HL-60 (cell line): ENCODE data around the gene ZNF213.

Source experiments
- DNase-seq, 2 experiments: peaks; one replicate each; pipeline ENCODE4 v3.0.0-alpha.2; 2010 to 2020; ENCODE audit warnings: low read depth in 1 of 2, low spot score in 1 of 2
- H3K27ac ChIP-seq: fragments of 250-450 bp; sonication (Bioruptor Pico); replicated peaks from 2 replicates; pipeline ENCODE4 v1.5.1; 2020; ENCODE audit warnings: mild to moderate bottlenecking, moderate library complexity
- H3K27me3 ChIP-seq: fragments of 250-450 bp; sonication (Bioruptor Pico); 2 replicates; pipeline ENCODE4 v1.5.1; 2021; ENCODE audit warnings: mild to moderate bottlenecking, moderate library complexity; ENCODE audit not compliant: insufficient read depth, poor library complexity, severe bottlenecking
- H3K4me3 ChIP-seq: replicated peaks from 2 replicates; pipeline ENCODE4 v1.5.1; 2011; ENCODE audit warnings: mild to moderate bottlenecking, control low read depth, low read length; ENCODE audit not compliant: insufficient read depth
- GABPA ChIP-seq: IDR thresholded peaks from 2 replicates; pipeline ENCODE4 v1.6.1; 2012; ENCODE audit warnings: low read depth
- POLR2AphosphoS5 ChIP-seq: IDR thresholded peaks from 2 replicates; pipeline ENCODE4 v1.6.1; 2012; ENCODE audit warnings: low read depth
- REST ChIP-seq: IDR thresholded peaks from 2 replicates; pipeline ENCODE4 v1.6.1; 2012; ENCODE audit warnings: low read depth; ENCODE audit not compliant: insufficient replicate concordance
- SPI1 ChIP-seq: IDR thresholded peaks from 2 replicates; pipeline ENCODE4 v1.6.1; 2012; ENCODE audit warnings: low read depth, mild to moderate bottlenecking, borderline replicate concordance
- TF ChIP-seq, protein P1 (sequence below): IDR thresholded peaks from one replicate; pipeline ENCODE4 v1.5.1; 2011; ENCODE audit warnings: low read length, control low read depth, inconsistent platforms; ENCODE audit not compliant: insufficient read depth

Gene ZNF213

DNA sequence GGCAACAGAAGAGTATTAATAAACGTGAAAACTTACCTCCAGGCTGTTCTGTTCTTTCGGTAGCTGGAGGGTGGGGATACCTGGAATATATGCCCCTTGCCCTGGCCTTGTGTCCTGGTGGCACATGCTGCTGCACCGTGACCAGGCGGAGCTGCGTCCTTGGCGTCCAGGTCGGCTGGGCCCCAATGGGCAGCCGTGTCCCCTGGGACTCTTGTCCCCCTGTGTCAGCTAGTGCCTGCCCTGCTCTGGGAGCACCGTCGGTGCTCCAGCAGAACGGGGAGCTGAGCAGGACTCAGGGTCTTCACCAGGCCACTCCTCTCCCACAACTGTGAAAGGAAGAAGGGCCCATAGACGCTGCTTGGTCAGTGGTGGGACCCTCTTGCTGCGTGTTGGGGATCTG lies 7.9 kb downstream of the ZNF213 start:
- no peak for DNase-seq
- H3K4me3 ChIP-seq: no peak overlapping the region
- no peak overlapping the region for H3K27ac ChIP-seq
- TF ChIP-seq, protein P1, sequence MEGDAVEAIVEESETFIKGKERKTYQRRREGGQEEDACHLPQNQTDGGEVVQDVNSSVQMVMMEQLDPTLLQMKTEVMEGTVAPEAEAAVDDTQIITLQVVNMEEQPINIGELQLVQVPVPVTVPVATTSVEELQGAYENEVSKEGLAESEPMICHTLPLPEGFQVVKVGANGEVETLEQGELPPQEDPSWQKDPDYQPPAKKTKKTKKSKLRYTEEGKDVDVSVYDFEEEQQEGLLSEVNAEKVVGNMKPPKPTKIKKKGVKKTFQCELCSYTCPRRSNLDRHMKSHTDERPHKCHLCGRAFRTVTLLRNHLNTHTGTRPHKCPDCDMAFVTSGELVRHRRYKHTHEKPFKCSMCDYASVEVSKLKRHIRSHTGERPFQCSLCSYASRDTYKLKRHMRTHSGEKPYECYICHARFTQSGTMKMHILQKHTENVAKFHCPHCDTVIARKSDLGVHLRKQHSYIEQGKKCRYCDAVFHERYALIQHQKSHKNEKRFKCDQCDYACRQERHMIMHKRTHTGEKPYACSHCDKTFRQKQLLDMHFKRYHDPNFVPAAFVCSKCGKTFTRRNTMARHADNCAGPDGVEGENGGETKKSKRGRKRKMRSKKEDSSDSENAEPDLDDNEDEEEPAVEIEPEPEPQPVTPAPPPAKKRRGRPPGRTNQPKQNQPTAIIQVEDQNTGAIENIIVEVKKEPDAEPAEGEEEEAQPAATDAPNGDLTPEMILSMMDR: no peak
- TF ChIP-seq GABPA (no peak), SPI1 (no peak), REST (no peak), POLR2AphosphoS5 (no peak)
- no peaks in the 10 kb centered on the region for H3K27me3 ChIP-seq

GRCh38 chr16:3143189-3143588 lies 8.4 kb downstream of the ZNF213 start:
- TF ChIP-seq REST (no peak), GABPA (no peak), SPI1 (no peak), POLR2AphosphoS5 (no peak)
- TF ChIP-seq, protein P1: no peak
- H3K4me3 ChIP-seq: no peak overlapping the region
- DNase-seq: no peak
- H3K27me3 ChIP-seq: no peaks in the 10 kb centered on the region
- H3K27ac ChIP-seq: no peak overlapping the region

DNA sequence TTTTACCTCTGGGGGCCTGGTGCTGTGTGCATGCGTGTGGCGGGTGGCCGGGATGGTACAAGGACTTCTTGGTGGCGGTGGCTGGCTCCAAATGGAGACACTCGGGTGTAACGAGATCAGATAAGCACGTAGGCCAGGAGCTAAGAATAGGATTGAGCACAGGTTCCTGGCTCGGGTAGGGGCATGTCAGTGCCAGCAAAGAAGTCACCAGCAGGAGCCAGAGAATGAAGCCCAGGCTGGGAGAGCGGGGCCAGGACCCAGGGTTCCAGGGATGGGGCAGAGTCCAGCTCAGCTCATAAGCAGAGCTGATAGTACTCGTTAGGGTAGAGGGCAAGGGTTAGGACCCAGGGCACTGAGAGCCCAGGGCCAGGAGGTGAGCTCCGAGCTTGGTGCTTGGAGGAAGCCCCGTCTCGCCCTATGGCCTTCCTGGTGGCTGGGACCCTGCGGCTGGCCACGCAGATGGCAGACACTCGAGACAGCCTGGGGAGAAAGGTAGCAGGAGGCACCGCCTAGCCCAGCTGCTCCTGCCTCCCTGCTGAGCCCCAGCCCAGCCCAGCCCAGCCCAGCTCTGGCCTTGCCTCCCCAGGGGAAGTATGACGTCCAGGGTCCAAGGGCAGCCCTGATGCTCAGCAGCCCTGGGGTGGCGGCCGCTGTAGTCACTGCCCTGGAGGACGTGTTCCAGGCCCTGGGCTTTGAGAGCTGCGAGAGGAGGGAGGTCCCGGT lies 8.9 kb downstream of the ZNF213 start:
- no peaks in the 10 kb centered on the region for H3K27me3 ChIP-seq
- TF ChIP-seq SPI1 (no peak), REST (no peak), GABPA (no peak), POLR2AphosphoS5 (no peak)
- TF ChIP-seq, protein P1: no peak
- no peak overlapping the region for H3K4me3 ChIP-seq
- DNase-seq: no peak
- H3K27ac ChIP-seq: no peak overlapping the region
